Neural progenitor cell (in vitro differentiated cells): ENCODE measurements around the gene TOMM70. TPM values are rescaled to one million over a fixed set of nuclear protein-coding genes. Genes with fewer than 3 reads are reported as not detected.

ENCODE experiments used
- DNase-seq: peaks from one replicate; pipeline ENCODE4 v3.0.0-alpha.2; 2016; ENCODE audit warnings: low spot score
- H2AFZ ChIP-seq: fragments of 200-600 bp; sonication (generic); replicated peaks from 2 replicates; pipeline ENCODE4 v1.6.1; 2016; ENCODE audit warnings: antibody characterized with exemption
- H3F3A ChIP-seq: fragments of 200-600 bp; sonication (generic); 2 replicates; pipeline ENCODE4 v1.6.1; 2016; ENCODE audit warnings: antibody characterized with exemption, low read depth
- H3K27ac ChIP-seq: fragments of 200-600 bp; sonication (generic); 2 replicates; pipeline ENCODE4 v1.5.1; 2016; ENCODE audit warnings: mild to moderate bottlenecking
- H3K27me3 ChIP-seq: fragments of 200-600 bp; sonication (generic); 2 replicates; pipeline ENCODE4 v1.6.1; 2016; ENCODE audit warnings: mild to moderate bottlenecking, moderate library complexity
- H3K36me3 ChIP-seq: fragments of 200-600 bp; sonication (generic); 2 replicates; pipeline ENCODE4 v1.5.1; 2016
- H3K4me1 ChIP-seq: fragments of 200-600 bp; sonication (generic); 2 replicates; pipeline ENCODE4 v1.6.1; 2016; ENCODE audit warnings: mixed run types
- H3K4me2 ChIP-seq: fragments of 200-600 bp; sonication (generic); 2 replicates; pipeline ENCODE4 v1.6.1; 2016
- H3K4me3 ChIP-seq: fragments of 200-600 bp; sonication (generic); 2 replicates; pipeline ENCODE4 v1.5.1; 2016
- H3K79me2 ChIP-seq: fragments of 200-600 bp; sonication (generic); 2 replicates; pipeline ENCODE4 v1.6.1; 2016; ENCODE audit warnings: low read depth
- H3K9ac ChIP-seq: fragments of 200-600 bp; sonication (generic); 2 replicates; pipeline ENCODE4 v1.6.1; 2016
- H3K9me3 ChIP-seq: fragments of 200-600 bp; sonication (generic); 2 replicates; pipeline ENCODE4 v1.5.1; 2016; ENCODE audit warnings: low read depth
- H4K20me1 ChIP-seq: fragments of 200-600 bp; sonication (generic); 2 replicates; pipeline ENCODE4 v1.6.1; 2016; ENCODE audit warnings: low read depth
- H3K27ac Mint-ChIP-seq: 3 replicates; pipeline ENCODE4 v1.8.0; 2021; ENCODE audit warnings: mixed read lengths
- H3K27me3 Mint-ChIP-seq: 2 replicates; pipeline ENCODE4 v1.8.0; 2022; ENCODE audit warnings: low read depth, mild to moderate bottlenecking, inconsistent platforms, moderate library complexity, mixed read lengths; ENCODE audit not compliant: insufficient read depth
- H3K36me3 Mint-ChIP-seq: 3 replicates; pipeline ENCODE4 v1.8.0; 2021; ENCODE audit warnings: mixed read lengths
- H3K4me1 Mint-ChIP-seq: 3 replicates; pipeline ENCODE4 v1.8.0; 2021; ENCODE audit warnings: mixed read lengths
- H3K4me3 Mint-ChIP-seq: 3 replicates; pipeline ENCODE4 v1.8.0; 2021; ENCODE audit warnings: mild to moderate bottlenecking, moderate library complexity, mixed read lengths
- H3K9me3 Mint-ChIP-seq: 3 replicates; pipeline ENCODE4 v1.8.0; 2020; ENCODE audit warnings: mixed read lengths
- EZH2 ChIP-seq: fragments of 200-600 bp; sonication (generic); IDR thresholded peaks from 2 replicates; pipeline ENCODE4 v1.6.1; 2017; ENCODE audit warnings: antibody characterized with exemption, mild to moderate bottlenecking, moderate library complexity
- EZH2phosphoT487 ChIP-seq: fragments of 200-600 bp; sonication (generic); IDR thresholded peaks from 2 replicates; pipeline ENCODE4 v1.6.1; 2017; ENCODE audit warnings: antibody characterized with exemption
- total RNA-seq: library from RNA; depleted of rRNA; stranded (reverse); fragments of >200 nt; gene quantifications from 2 replicates; pipeline ENCODE4 v1.2.3, GENCODE V29; 2015; ENCODE audit warnings: low replicate concordance
- TF ChIP-seq, protein P1 (sequence below): fragments of 200-600 bp; sonication (generic); IDR thresholded peaks from 2 replicates; pipeline ENCODE4 v1.5.1; 2017; ENCODE audit warnings: antibody characterized with exemption, mild to moderate bottlenecking

TOMM70 gene
- total RNA-seq, 1 donor from 2014 or later = 58.5 TPM

DNA sequence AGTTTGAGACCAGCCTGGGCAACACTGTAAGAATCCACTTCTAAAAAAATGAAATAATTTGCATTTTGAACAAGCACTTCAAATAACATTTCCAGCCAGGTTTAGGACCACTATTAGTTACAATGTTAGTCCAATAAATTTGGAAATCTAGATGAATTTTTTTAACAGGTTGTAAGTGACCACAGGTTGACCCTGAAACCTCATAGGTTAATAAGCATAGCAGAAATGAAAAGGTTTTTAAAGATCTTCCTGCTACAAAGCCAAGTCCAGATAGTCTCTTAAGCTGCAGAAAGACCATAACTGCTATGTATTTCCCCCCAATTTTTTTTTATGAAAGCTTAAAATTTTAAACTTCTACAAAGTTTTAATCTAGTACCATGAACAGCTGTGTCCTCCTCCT is 67.8 kb downstream of the TOMM70 start:
- no peak overlapping the region for H3K4me3 ChIP-seq
- no peak overlapping the region for H2AFZ ChIP-seq
- H3K36me3 ChIP-seq = no peaks in the 10 kb centered on the region
- H3K4me2 ChIP-seq = no peak overlapping the region
- H4K20me1 ChIP-seq = no peaks in the 10 kb centered on the region
- no peak overlapping the region for H3K27ac Mint-ChIP-seq
- H3K27me3 Mint-ChIP-seq = no peaks in the 10 kb centered on the region
- H3K4me1 ChIP-seq = peaks cover 5% of the 10 kb centered on the region
- TF ChIP-seq, protein P1, sequence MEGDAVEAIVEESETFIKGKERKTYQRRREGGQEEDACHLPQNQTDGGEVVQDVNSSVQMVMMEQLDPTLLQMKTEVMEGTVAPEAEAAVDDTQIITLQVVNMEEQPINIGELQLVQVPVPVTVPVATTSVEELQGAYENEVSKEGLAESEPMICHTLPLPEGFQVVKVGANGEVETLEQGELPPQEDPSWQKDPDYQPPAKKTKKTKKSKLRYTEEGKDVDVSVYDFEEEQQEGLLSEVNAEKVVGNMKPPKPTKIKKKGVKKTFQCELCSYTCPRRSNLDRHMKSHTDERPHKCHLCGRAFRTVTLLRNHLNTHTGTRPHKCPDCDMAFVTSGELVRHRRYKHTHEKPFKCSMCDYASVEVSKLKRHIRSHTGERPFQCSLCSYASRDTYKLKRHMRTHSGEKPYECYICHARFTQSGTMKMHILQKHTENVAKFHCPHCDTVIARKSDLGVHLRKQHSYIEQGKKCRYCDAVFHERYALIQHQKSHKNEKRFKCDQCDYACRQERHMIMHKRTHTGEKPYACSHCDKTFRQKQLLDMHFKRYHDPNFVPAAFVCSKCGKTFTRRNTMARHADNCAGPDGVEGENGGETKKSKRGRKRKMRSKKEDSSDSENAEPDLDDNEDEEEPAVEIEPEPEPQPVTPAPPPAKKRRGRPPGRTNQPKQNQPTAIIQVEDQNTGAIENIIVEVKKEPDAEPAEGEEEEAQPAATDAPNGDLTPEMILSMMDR = no peak
- no peak for TF ChIP-seq EZH2phosphoT487
- no peak for TF ChIP-seq EZH2
- no peak overlapping the region for H3K9ac ChIP-seq
- H3K36me3 Mint-ChIP-seq = no peaks in the 10 kb centered on the region
- no peaks in the 10 kb centered on the region for H3K9me3 Mint-ChIP-seq
- no peak for DNase-seq
- peaks cover 21% of the 10 kb centered on the region for H3K4me1 Mint-ChIP-seq
- H3F3A ChIP-seq = no peaks in the 10 kb centered on the region
- H3K9me3 ChIP-seq = no peaks in the 10 kb centered on the region
- peak overlapping the region; percentile 39 for H3K4me3 Mint-ChIP-seq
- peaks cover 20% of the 10 kb centered on the region for H3K27me3 ChIP-seq
- no peaks in the 10 kb centered on the region for H3K79me2 ChIP-seq
- H3K27ac ChIP-seq = no peak overlapping the region

DNA sequence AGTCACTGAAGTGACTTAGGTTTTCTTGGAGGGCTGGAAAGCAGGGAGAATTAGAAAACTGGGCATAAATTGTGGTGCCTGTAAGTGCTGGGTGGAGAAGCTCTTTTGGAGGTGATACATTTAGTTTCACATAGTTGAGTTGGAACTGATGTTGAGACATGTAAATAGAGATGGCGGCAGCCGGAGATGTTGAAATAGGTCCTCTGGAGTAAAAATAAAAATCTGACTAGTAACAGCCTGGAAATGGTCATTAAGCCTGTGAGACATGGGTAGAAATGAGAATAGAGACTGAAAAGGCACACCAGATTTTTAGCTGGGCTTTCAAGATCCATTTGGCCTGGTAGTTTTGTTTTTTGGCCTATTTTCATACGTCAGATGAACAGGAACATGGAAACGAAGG is 69.2 kb downstream of the TOMM70 start:
- Histone ChIP-seq H3K36me3 (no peaks in the 10 kb centered on the region), H3K79me2 (no peaks in the 10 kb centered on the region), H3F3A (no peaks in the 10 kb centered on the region), H3K4me3 (no peak overlapping the region), H2AFZ (no peak overlapping the region), H3K4me2 (no peak overlapping the region), H4K20me1 (no peaks in the 10 kb centered on the region), H3K9ac (no peak overlapping the region), H3K27me3 (peaks cover 20% of the 10 kb centered on the region), H3K27ac (no peak overlapping the region), H3K9me3 (no peaks in the 10 kb centered on the region), H3K4me1 (peaks cover 5% of the 10 kb centered on the region)
- no peaks in the 10 kb centered on the region for H3K27me3 Mint-ChIP-seq
- peaks cover 16% of the 10 kb centered on the region for H3K4me1 Mint-ChIP-seq
- no peaks in the 10 kb centered on the region for H3K9me3 Mint-ChIP-seq
- H3K27ac Mint-ChIP-seq = peak overlapping the region; percentile 17
- peaks cover 5% of the 10 kb centered on the region for H3K36me3 Mint-ChIP-seq
- DNase-seq = no peak
- no peak overlapping the region for H3K4me3 Mint-ChIP-seq
- TF ChIP-seq, protein P1 = no peak
- TF ChIP-seq EZH2phosphoT487 (no peak), EZH2 (no peak)

DNA sequence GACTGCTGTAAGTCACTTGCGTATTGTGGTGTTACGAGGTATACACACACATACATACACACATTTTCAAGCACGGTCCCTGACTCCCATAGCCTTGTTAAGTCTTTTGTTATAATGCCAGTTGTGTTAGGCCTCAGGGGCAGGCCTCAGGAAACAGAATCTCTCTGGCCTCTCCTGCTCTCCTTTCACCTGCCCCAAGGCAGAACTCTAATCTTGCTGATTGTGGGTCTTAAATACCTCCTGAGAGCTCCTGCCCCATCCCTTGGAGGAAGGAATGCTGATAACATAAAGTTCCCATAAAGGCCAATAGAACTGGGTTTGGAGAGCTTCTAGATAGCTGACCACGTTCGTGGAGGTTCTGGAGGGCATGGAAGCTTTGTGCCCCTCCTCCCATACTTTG is 70.2 kb downstream of the TOMM70 start:
- peaks cover 5% of the 10 kb centered on the region for H3K36me3 Mint-ChIP-seq
- TF ChIP-seq, protein P1 = no peak
- TF ChIP-seq EZH2phosphoT487 (no peak), EZH2 (no peak)
- peaks cover 8% of the 10 kb centered on the region for H3K4me1 Mint-ChIP-seq
- peaks cover 20% of the 10 kb centered on the region for H3K27me3 ChIP-seq
- no peaks in the 10 kb centered on the region for H3K9me3 ChIP-seq
- no peak overlapping the region for H2AFZ ChIP-seq
- no peak overlapping the region for H3K4me3 Mint-ChIP-seq
- no peak overlapping the region for H3K27ac ChIP-seq
- no peak overlapping the region for H3K27ac Mint-ChIP-seq
- no peaks in the 10 kb centered on the region for H3F3A ChIP-seq
- DNase-seq = no peak
- H3K36me3 ChIP-seq = no peaks in the 10 kb centered on the region
- peaks cover 2% of the 10 kb centered on the region for H3K27me3 Mint-ChIP-seq
- H4K20me1 ChIP-seq = no peaks in the 10 kb centered on the region
- H3K79me2 ChIP-seq = no peaks in the 10 kb centered on the region
- H3K4me3 ChIP-seq = no peak overlapping the region
- H3K9ac ChIP-seq = no peak overlapping the region
- H3K4me2 ChIP-seq = no peak overlapping the region
- no peaks in the 10 kb centered on the region for H3K9me3 Mint-ChIP-seq
- H3K4me1 ChIP-seq = peaks cover 5% of the 10 kb centered on the region
